HG03025 (cell line): ENCODE data around the gene IER5.

Source experiments
- ATAC-seq: cut with Tn5 transposase; IDR thresholded peaks from one replicate; pipeline ENCODE4 v1.9.1; 2021; ENCODE audit warnings: mild to moderate bottlenecking, moderate library complexity; ENCODE audit not compliant: unreplicated experiment, low FRiP score

The IER5 gene

GRCh38 chr1:181131255-181131941, 42.9 kb downstream of the IER5 start:
- ATAC-seq: no peak

DNA sequence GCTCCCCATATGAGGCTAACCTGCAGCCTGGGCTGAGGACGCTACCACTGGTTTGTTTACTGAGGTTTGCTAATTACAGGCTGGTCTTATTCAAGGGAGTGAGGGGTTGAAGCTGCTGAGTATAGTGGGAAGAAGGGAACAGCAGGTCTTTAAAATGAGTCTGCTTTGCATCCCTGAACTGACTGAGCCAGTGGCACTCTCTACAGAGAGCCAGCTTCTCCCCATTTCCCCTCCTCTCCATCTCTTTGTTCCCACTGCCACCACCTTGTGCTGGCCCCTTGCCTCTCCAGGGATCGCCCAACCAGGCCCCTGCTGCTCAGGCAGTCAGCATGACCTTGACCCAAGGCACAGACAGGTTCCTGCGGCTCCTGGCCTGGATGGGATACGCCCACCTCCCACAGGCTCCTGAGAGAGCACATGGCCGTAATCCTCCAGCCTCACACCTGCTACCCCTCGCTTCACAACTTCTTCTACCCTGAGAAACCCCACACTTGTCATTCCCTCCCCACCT, 45.0 kb downstream of the IER5 start:
- no peak for ATAC-seq

GRCh38 chr1:181133969-181134418, 45.5 kb downstream of the IER5 start:
- ATAC-seq: no peak

DNA sequence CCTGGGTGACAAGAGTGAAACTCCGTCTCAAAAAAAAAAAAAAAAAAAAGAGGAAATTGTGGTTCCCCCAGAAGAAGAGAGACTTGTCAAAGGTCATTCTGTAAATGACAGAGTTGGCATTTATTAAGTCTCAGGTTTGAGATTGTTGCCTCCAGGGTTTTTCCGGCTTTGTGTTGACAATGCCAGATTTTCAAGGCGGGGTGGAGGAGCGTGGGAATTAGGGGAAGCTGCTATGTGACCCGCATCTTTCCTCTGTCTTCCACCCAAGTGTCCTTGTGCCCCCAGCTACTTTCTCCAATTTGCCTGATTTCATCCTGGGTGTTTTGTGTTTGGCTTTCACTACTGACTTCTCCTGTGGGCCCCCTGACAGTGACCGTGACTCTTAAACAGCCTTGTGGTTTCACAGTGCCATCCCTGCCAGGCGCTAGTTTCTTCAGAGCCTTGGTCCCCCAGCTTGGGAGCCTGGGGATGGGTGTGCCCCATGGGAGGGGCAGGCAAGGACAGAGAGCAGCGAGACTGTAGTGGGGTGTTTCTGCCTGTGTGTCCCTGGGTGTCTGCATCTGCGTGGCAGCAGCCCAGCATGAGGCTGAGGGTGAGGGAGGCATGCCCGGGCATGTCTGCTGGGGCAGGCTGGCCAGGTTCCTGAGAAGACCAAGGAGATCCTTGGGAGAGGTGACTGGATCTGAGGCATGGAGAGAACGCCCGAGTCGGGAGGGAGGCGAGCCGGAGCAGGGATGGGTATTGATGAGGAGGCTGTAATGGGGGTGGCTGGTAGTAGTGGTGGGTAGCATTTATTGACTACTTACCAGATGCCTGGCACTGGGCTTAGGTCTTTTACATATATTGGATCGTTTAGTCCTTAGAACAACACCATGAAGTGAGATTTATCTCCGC, 46.3 kb downstream of the IER5 start:
- no peak for ATAC-seq

DNA sequence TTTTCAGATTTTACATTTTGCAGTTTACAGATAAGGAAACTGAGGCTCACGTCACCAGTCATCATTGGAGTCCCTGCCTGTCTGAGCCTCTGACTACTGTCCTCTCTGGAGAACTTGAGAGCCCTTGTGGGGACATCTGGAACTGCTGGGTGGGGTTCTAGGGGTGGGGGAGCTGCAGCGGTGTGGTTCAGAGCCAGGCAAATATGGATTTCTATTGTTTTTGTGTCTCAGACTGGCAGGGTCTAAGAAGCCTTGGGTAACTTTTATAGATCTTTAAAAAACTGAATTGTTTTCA, 46.9 kb downstream of the IER5 start:
- ATAC-seq: no peak

DNA sequence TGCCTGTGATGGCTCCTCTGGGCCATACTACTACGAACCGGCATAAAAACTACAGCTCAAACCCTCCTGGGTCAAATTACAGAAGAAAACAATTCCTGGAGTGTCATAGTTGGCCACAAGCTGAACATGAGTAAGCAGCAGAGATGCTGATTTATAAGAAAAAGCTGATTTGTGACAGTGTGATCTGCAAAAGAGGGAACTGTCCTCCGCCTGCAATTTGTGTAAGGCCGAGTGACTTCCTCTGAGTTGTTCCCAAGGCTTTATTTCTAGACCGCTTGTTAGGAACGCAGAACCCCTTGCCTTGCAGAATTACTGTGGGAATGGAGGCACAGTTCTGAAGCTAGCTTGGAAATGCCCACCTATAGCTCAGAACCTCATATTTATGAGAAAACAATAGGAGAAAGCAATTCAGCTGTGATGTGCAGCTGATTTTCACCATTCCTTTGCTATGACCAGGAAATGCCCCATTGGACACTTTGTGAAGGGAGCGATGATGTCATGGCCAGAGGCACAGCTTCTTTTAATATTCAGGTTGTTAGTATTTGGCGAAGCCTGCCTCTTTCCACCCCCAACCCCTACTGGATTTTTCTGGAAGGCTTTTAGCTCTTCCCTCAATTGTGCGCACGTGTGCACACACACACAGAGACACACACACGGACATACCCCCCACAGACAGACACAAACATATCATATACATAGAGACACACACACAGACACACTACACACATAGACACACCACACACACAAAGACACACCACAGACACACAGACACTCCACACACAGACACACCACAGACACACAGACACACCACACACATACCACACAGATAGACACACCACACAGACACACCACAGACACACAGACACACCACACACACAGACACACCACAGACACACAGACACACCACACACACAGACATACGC, 47.6 kb downstream of the IER5 start:
- ATAC-seq: no peak

- ATAC-seq: no peak
Observed at GRCh38 chr1:181136738-181137122, 48.2 kb downstream of the IER5 start.

- no peak for ATAC-seq
Observed at GRCh38 chr1:181137217-181137743, 48.8 kb downstream of the IER5 start.

- ATAC-seq: no peak
Observed at GRCh38 chr1:181139631-181140061, 51.1 kb downstream of the IER5 start.

DNA sequence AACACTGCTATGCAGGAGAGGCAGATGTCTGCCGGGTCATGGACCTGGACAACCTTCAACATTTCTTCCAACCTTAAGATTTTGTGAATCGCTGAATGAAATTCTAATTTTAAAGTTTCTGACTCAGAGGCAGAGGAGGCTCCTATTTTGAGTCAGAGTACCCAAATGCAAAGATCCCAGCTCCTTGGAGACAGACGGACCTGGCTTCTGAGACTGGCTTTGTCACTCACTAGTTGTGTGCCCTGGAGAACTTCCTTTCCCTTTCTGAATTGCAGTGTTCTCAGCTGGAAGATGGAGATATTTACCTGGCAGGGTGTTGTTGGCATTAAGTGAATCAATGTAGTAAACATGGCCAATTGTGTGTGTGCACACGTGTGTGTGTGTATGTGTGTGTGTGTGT, 51.9 kb downstream of the IER5 start:
- no peak for ATAC-seq

- ATAC-seq: no peak
Observed at GRCh38 chr1:181140891-181141290, 52.4 kb downstream of the IER5 start.

DNA sequence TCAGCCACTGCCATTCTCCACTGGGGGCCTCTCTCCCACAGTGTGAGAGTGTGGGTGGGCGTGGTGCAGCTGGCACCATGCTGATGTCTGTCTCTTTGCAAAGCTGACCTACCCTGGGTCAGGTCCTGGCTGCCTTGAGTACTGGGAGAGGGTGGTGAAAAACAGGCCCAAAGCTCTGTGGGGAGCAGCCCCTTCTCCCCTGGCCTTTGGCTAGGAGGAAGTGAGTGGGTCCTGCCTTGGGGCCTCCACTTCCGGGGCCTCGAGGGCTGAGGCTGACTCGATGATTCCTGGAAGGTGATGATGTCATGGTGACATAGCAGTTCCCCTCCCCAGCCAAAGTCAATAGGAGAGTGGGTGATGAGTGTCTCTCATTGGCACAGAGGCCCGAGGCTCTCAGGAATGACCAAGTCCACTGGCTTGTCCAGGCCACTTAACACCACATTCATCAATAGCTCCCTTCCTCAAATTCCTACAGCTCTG, 53.0 kb downstream of the IER5 start:
- no peak for ATAC-seq
